ENCODE data around the gene ZNF614. TPM values are rescaled to one million over a fixed set of nuclear protein-coding genes. Genes with fewer than 3 reads are reported as not detected.

The ZNF614 gene
- polyA plus RNA-seq, 1 experiment, result 7.2 TPM

DNA sequence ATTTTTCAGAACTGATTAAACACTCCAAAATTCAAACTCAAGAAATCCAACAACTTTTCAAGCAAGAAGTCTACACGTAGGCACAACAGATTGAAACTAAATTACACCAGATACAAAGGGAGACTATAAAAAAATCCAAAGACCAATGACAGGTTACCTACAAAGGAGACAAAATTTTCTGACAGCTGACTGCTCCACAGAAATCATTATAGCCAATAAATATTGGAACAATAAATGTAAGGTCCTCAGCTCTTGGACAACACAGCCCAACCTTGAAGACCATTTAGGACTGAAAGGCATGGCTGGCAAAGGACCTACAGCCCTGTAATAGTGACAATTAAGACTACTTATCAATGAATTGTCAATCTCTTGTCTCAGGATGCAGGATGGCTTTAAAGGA is 57.5 kb downstream of the ZNF614 start:
- Histone ChIP-seq H3K4me3 (ENCODE audit: low read depth, low read length) (no peak overlapping the region), H3K9me3 (ENCODE audit: control insufficient read depth, insufficient read depth, low read length) (peaks cover 65% of the 10 kb centered on the region), H3K27ac (ENCODE audit: low read depth, low read length) (no peak overlapping the region), H3K27me3 (ENCODE audit: control insufficient read depth, insufficient read depth, low read length) (no peaks in the 10 kb centered on the region)
- TF ChIP-seq, protein P1, sequence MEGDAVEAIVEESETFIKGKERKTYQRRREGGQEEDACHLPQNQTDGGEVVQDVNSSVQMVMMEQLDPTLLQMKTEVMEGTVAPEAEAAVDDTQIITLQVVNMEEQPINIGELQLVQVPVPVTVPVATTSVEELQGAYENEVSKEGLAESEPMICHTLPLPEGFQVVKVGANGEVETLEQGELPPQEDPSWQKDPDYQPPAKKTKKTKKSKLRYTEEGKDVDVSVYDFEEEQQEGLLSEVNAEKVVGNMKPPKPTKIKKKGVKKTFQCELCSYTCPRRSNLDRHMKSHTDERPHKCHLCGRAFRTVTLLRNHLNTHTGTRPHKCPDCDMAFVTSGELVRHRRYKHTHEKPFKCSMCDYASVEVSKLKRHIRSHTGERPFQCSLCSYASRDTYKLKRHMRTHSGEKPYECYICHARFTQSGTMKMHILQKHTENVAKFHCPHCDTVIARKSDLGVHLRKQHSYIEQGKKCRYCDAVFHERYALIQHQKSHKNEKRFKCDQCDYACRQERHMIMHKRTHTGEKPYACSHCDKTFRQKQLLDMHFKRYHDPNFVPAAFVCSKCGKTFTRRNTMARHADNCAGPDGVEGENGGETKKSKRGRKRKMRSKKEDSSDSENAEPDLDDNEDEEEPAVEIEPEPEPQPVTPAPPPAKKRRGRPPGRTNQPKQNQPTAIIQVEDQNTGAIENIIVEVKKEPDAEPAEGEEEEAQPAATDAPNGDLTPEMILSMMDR (IDR thresholded peaks at IDR 0.05; ENCODE audit: low read depth, low read length), result no peak
- CTCF ChIA-PET, result no interaction called here
- POLR2A ChIA-PET, result no interaction called here
- no peak for DNase-seq (ENCODE audit: low read depth, low spot score)

DNA sequence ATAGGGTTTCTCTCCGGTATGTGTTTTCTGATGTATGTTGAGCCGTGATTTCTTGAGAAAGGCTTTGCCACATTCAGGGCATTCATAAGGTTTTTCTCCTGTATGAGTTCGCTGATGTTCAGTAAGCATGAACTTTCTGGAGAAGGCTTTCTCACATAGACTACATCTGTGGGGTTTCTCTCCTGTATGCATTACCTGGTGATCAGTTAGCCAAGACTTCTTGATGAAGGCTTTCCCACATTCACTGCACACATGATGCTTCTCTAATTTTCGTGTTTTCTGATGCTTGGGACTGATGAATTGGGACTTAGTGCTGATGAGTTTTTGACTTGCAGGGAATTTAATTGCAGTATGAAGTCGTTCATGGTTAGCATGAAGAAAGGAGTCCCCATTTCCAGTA is 62.6 kb downstream of the ZNF614 start:
- TF ChIP-seq, protein P1 (IDR thresholded peaks at IDR 0.05; ENCODE audit: low read depth, low read length), result no peak
- ChIA-PET POLR2A (no interaction called here), CTCF (no interaction called here)
- no peak for DNase-seq (ENCODE audit: low read depth, low spot score)
- H3K27me3 ChIP-seq (ENCODE audit: control insufficient read depth, insufficient read depth, low read length), result no peaks in the 10 kb centered on the region
- no peak overlapping the region for H3K27ac ChIP-seq (ENCODE audit: low read depth, low read length)
- H3K4me3 ChIP-seq (ENCODE audit: low read depth, low read length), result no peak overlapping the region
- peaks cover 54% of the 10 kb centered on the region for H3K9me3 ChIP-seq (ENCODE audit: control insufficient read depth, insufficient read depth, low read length)

Other genes with a start within 250 kb of the ZNF614 start
- gene FPR3, start 233.2 kb downstream of the ZNF614 start, polyA plus RNA-seq (2011; rRNA removed), result not detected in 2 replicates
- 6.0 and 7.3 TPM in 2 replicates for gene ZNF577, start 140.4 kb downstream of the ZNF614 start, polyA plus RNA-seq (2011; rRNA removed)
- 3.5 and 3.6 TPM in 2 replicates for gene ZNF649, start 123.4 kb downstream of the ZNF614 start, polyA plus RNA-seq (2011; rRNA removed)
- 4.9 and 8.4 TPM in 2 replicates for gene ZNF613, start 100.9 kb downstream of the ZNF614 start, polyA plus RNA-seq (2011; rRNA removed)
- 7.6 and 9.4 TPM in 2 replicates for gene ZNF350, start 41.5 kb downstream of the ZNF614 start, polyA plus RNA-seq (2011; rRNA removed)
- 5.0 and 7.6 TPM in 2 replicates for gene ZNF615, start 20.2 kb downstream of the ZNF614 start, polyA plus RNA-seq (2011; rRNA removed)
- gene ZNF432, start 20.5 kb upstream of the ZNF614 start, polyA plus RNA-seq (2011; rRNA removed), result 5.8 and 6.2 TPM in 2 replicates
- gene ZNF841, start 67.4 kb upstream of the ZNF614 start, polyA plus RNA-seq (2011; rRNA removed), result 10.5 and 11.1 TPM in 2 replicates
- gene ZNF616, start 111.6 kb upstream of the ZNF614 start, polyA plus RNA-seq (2011; rRNA removed), result 5.5 and 6.2 TPM in 2 replicates
- gene ZNF836, start 143.2 kb upstream of the ZNF614 start, polyA plus RNA-seq (2011; rRNA removed), result 3.2 and 3.7 TPM in 2 replicates
- 158 and 243 TPM in 2 replicates for gene PPP2R1A, start 161.7 kb upstream of the ZNF614 start, polyA plus RNA-seq (2011; rRNA removed)
- gene ZNF766, start 241.2 kb upstream of the ZNF614 start, polyA plus RNA-seq (2011; rRNA removed), result 9.2 and 14.0 TPM in 2 replicates

Data from AG04450 (cell line).